D721Med (cell line): ENCODE measurements around the gene DPF3.
A peak's percentile ranks its signal among the peaks of the same experiment; 100 is the strongest.

Experiments used
- DNase-seq: peaks from one replicate; pipeline ENCODE4 v3.0.0; 2011; ENCODE audit warnings: low spot score; ENCODE audit not compliant: insufficient read length
- FAIRE-seq: peaks from 2 replicates; lab custom pipeline; 2011; peaks lifted over from hg19 to GRCh38; lab: Jason Lieb, UNC
- CTCF ChIP-seq: IDR thresholded peaks from 2 replicates; pipeline ENCODE4 v1.5.1; 2012; ENCODE audit warnings: mild to moderate bottlenecking, control low read depth; ENCODE audit not compliant: insufficient read depth; ENCODE audit errors: missing control alignments

Gene DPF3

GRCh38 chr14:72701605-72702004, 192.3 kb downstream of the DPF3 start:
- FAIRE-seq = no peak
- no peak for DNase-seq
- no peak for TF ChIP-seq CTCF

GRCh38 chr14:72701237-72701565, 192.7 kb downstream of the DPF3 start:
- no peak for TF ChIP-seq CTCF
- no peak for FAIRE-seq
- DNase-seq = no peak

GRCh38 chr14:72700338-72701236, 193.3 kb downstream of the DPF3 start:
- DNase-seq (no peak), FAIRE-seq (no peak)
- no peak for TF ChIP-seq CTCF

GRCh38 chr14:72699852-72700257, 194.0 kb downstream of the DPF3 start:
- DNase-seq = no peak
- FAIRE-seq = no peak

GRCh38 chr14:72699443-72699842, 194.5 kb downstream of the DPF3 start:
- FAIRE-seq (no peak), DNase-seq (no peak)
- no peak for TF ChIP-seq CTCF

More at GRCh38 chr14:72699852-72700257, 194.0 kb downstream of the DPF3 start:
- no peak for TF ChIP-seq CTCF

- TF ChIP-seq CTCF = no peak
- DNase-seq (no peak), FAIRE-seq (no peak)
These were observed 201.2 kb downstream of the DPF3 start for GRCh38 chr14:72692696-72693095.

GRCh38 chr14:72690324-72690723, 203.6 kb downstream of the DPF3 start:
- peak; percentile 32 for FAIRE-seq
- TF ChIP-seq CTCF = no peak
- no peak for DNase-seq
